Regular cardiac myocyte (primary cell): ENCODE results near the gene ZNF555. TPM values are rescaled to one million over a fixed set of nuclear protein-coding genes. Genes with fewer than 3 reads are reported as not detected.

Experiments used
- total RNA-seq: library from RNA; depleted of rRNA; stranded (reverse); fragments of >200 nt; gene quantifications from 2 replicates; pipeline ENCODE4 v1.2.3, GENCODE V29; 2014

The ZNF555 gene
- total RNA-seq, result 5.2 and 6.8 TPM in 2 replicates

DNA sequence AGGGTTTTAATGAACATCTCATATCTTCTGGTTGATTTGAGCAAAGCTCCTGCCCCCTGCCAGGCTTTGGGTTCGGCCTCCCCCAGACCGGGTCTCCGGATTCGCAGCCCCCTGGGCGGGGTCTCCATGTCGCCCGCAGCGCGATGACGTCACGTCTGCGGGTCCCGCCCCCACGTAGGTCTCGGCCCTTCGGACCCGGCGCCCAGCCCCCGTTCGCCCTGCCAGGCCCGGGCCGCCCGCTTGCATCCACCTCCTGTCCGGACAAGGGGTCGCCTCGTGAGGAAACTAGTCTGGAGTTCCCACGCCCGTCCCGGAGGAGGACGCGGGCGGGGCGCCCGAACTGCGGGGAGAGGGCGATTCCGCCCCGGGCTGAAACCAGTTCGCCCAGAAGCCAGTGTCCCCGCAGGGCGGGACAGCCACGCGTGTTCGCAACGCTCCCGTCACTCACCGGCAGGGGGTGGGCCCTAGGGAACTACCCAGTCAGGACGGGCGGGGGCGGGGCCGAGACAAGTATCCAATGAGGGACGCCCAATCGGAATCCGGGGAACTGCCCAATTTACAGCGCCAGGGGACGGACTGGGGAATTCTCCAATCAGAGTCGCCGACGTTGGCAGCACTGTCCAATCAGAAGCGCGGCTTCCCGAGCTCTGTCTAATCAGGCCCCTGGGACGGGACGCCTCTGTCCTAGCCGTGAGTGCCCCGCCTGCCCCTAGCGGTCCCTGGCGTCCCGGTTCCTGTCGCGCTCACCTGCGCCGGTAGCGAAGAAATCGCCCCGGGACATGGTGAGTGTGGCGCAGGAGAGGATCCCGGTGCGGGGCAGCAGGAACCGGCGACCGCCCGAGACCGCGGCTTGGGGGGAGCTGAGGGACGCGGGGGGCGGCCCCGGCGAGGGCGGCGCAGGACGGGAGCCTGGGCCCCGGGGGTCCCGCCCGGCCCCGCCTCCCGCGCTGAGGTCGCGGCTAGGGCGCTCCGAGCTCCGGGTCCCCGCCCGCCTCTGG, at the start of gene ZNF555:
Gene ZNF555 (plus strand): TSS at position 682 of the 998 bp plus-strand sequence. CDS start 98 bp downstream, at position 780.

DNA sequence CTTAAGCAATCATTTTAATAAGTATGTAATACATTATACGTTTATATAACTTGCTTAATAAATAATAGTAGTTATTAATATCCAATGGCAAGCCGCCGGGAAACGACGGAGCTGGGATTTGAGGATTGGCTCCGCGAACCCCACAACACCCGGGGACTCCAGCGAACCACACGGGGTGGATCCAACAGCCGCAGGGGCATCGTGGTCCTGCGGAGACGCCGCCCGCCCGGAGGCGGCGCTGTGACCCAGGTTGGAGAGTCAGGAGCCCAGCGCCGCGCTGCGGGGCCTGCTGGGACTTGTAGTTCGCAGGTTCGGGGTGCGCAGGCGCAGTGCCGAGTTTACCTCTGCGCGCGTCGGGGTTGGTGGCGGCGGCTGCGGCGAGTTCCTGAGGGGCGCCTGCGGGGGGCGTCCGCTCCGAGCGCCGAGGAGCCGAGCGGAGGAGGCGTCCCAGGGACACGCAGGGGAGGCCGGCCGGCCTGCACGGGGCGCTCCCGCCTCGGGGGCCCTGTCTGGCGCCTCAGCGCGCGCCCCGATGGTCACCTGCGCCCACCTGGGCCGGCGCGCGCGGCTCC, 21.6 kb upstream of the ZNF555 start, which contains the start of gene ZNF554:
Gene ZNF554 (plus strand): TSS at position 329 of the 572 bp plus-strand sequence. CDS start 204 bp downstream, at position 533.

DNA sequence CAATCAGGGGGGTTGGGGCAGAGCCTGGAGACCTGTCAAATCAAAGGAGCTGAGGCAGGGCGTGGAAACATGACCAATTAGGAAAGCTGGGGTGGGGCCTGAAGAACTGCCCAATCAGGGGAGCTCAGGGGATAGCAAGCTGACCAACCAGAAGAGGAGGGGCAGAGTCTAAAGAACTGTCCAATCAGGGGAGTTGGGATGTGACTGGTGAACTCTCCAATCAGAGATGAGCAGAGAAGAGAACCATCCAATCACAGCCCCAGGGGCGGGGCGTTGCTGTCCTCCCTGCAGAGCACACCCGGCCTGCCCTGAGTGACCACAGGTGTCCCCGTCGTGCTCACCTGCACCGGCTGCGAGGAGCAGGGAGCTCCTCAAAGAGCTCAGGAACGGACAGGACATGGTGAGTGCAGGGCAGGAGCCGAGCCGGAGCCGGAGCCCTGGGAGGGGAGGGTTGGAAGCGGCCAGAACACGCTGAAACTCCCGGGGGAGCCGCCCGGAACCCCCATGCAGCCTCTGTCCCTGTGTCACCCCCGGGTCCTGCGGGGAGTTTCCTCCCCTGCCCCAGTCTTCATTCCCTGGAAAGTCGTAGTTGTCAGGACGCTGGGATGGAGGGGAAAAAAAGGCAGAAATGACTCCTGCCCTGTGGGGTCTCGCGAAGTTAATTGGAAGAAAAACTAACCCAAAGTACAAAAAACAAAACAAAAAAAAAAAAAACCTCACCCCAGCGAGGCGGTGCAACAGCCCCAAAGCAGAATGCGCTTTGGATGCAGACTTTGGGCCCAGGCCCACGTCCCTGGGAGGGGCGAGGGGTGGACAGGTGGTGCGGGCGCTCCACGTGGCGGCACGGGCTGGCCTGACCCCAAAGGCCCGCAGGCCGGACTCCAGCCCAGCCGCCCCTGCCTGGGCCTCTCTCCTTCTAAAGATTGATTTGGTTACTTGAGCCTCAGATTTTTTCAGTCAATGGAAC, 26.0 kb downstream of the ZNF555 start, which contains the start of gene ZNF556:
Gene ZNF556 (plus strand): TSS at position 311 of the 967 bp plus-strand sequence. CDS start 87 bp downstream, at position 398.

DNA sequence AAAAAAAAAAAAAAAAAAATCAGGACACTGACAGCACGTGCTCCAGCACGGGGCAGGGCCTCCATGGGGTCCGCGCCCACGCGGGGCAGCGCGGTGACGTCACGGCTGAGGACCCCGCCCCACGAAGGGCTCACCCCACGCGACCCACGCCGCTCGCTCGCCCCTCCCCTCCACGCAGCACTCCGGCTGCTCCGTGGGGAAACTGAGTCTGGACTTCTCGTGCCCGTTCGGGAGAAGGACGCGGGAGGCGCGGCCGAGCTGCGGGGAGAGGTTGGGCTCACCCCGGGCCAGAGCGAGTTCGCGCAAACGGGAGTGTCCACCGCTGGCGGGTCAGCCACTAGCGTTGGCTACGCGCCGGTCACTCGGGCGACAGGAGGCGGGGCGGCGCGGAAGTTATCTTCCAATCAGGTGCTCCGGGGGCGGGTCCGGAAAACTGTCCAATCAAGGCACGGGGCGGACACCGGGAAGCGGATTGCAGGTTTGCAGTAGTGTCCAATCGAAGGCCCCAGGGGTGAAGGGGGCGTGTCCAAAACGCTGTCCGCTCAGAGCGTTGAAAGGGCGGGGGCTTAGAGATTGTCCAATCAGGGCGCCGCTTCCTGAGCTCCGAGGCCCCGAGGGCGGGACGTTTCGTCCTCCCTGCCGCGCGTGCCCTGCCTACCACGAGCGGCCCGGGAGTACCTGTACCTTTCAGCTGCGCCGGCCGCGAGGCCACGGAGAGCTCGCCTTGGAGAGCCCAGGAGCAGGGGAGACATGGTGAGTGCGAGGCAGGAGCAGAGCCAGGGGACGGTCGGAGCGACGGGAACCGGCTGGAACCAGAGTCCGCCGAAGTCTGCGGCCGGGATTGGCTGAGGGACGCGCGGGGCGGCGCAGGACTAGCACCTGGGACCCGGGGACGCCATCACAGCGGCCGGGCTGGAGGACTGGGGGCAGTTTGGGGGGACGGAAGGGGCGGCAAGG, 59.3 kb downstream of the ZNF555 start, which contains the start of gene ZNF57:
Gene ZNF57 (plus strand): TSS at position 633 of the 957 bp plus-strand sequence. CDS start 118 bp downstream, at position 751.

Other genes with a start within 250 kb of the ZNF555 start
- under 0.01 TPM in 2 replicates for gene GNG7, start 138.8 kb upstream of the ZNF555 start, total RNA-seq
- 0.19 and 0.85 TPM in 2 replicates for gene DIRAS1, start 120.1 kb upstream of the ZNF555 start, total RNA-seq
- gene SLC39A3, start 101.5 kb upstream of the ZNF555 start, total RNA-seq, result 24.5 and 31.4 TPM in 2 replicates
- gene SGTA, start 58.2 kb upstream of the ZNF555 start, total RNA-seq, result 24.2 and 52.0 TPM in 2 replicates
- 45.4 and 161 TPM in 2 replicates for gene THOP1, start 56.0 kb upstream of the ZNF555 start, total RNA-seq
- gene ZNF554, start 21.6 kb upstream of the ZNF555 start, total RNA-seq, result 1.9 and 6.5 TPM in 2 replicates
- gene ZNF556, start 25.9 kb downstream of the ZNF555 start, total RNA-seq, result 0.58 and 1.4 TPM in 2 replicates
- gene ZNF57, start 59.5 kb downstream of the ZNF555 start, total RNA-seq, result 5.2 and 5.6 TPM in 2 replicates
- 2.3 and 4.2 TPM in 2 replicates for gene ZNF77, start 103.5 kb downstream of the ZNF555 start, total RNA-seq
- 0.77 and 1.7 TPM in 2 replicates for gene TLE6, start 136.1 kb downstream of the ZNF555 start, total RNA-seq
- 0.58 and 3.4 TPM in 2 replicates for gene TLE2, start 187.8 kb downstream of the ZNF555 start, total RNA-seq
- gene TLE5, start 221.0 kb downstream of the ZNF555 start, total RNA-seq, result 73.0 and 113 TPM in 2 replicates